ENCODE results near the gene CSK.
A peak's percentile ranks its signal among the peaks of the same experiment; 100 is the strongest.

Gene CSK

GRCh38 chr15:74788042-74788682 lies 6.3 kb downstream of the CSK start:
- DNase-seq: no peak

GRCh38 chr15:74788683-74789151 lies 6.8 kb downstream of the CSK start:
- DNase-seq: no peak

- no peak for DNase-seq
Measured at GRCh38 chr15:74789171-74789631, 7.3 kb downstream of the CSK start.

GRCh38 chr15:74789741-74790079 lies 7.8 kb downstream of the CSK start:
- DNase-seq: no peak

- peak; percentile 77 for DNase-seq
Measured at GRCh38 chr15:74790080-74790916, 8.4 kb downstream of the CSK start.

GRCh38 chr15:74791007-74791406 lies 9.1 kb downstream of the CSK start:
- DNase-seq: no peak

- DNase-seq: no peak
Measured at GRCh38 chr15:74791667-74792066, 9.8 kb downstream of the CSK start.

GRCh38 chr15:74792227-74793016 lies 10.5 kb downstream of the CSK start:
- no peak for DNase-seq

GRCh38 chr15:74793135-74794028 lies 11.5 kb downstream of the CSK start:
- DNase-seq: no peak

GRCh38 chr15:74794248-74794969 lies 12.5 kb downstream of the CSK start:
- no peak for DNase-seq

- no peak for DNase-seq
Measured at GRCh38 chr15:74794970-74795349, 13.1 kb downstream of the CSK start.

GRCh38 chr15:74795966-74796625 lies 14.2 kb downstream of the CSK start:
- no peak for DNase-seq

GRCh38 chr15:74798388-74799254 lies 16.7 kb downstream of the CSK start:
- no peak for DNase-seq

- DNase-seq: no peak
Measured at GRCh38 chr15:74799255-74799855, 17.5 kb downstream of the CSK start.

- DNase-seq: peak; percentile 45
Measured at GRCh38 chr15:74799856-74800558, 18.1 kb downstream of the CSK start.

GRCh38 chr15:74800559-74801094 lies 18.7 kb downstream of the CSK start:
- DNase-seq: no peak

GRCh38 chr15:74801311-74801997 lies 19.6 kb downstream of the CSK start:
- DNase-seq: no peak

- no peak for DNase-seq
Measured at GRCh38 chr15:74802290-74802689, 20.4 kb downstream of the CSK start.

Measured in HCEC 1CT (cell line).